Measurements from ENCODE around the gene HEPHL1.

Gene HEPHL1

GRCh38 chr11:94036096-94036495, 14.9 kb downstream of the HEPHL1 start:
- Histone ChIP-seq H3K79me2 (ENCODE audit: insufficient read depth, low read length) (no peaks in the 10 kb centered on the region), H3K9me3 (ENCODE audit: low read length) (no peaks in the 10 kb centered on the region), H3K27me3 (ENCODE audit: insufficient read depth, low read length) (no peaks in the 10 kb centered on the region), H3K27ac (ENCODE audit: low read depth, low read length, poor library complexity, severe bottlenecking) (no peak overlapping the region), H3K9ac (ENCODE audit: low read length) (no peak overlapping the region), H3K9me2 (ENCODE audit: low read depth, low read length) (no peaks in the 10 kb centered on the region), H3K36me3 (ENCODE audit: insufficient read depth, low read length) (no peaks in the 10 kb centered on the region), H3F3A (ENCODE audit: insufficient read depth, low read length) (no peaks in the 10 kb centered on the region), H3K4me1 (ENCODE audit: insufficient read depth, low read length, severe bottlenecking) (no peaks in the 10 kb centered on the region), H3K4me3 (ENCODE audit: low read depth, low read length, poor library complexity, severe bottlenecking) (no peak overlapping the region), H3K4me2 (ENCODE audit: low read length) (no peak overlapping the region), H2AFZ (ENCODE audit: low read length) (no peak overlapping the region), H4K20me1 (ENCODE audit: insufficient read depth, low read length) (no peaks in the 10 kb centered on the region)
- no peak for TF ChIP-seq CTCF (IDR thresholded peaks at IDR 0.05; ENCODE audit: low read length)
- no peak for TF ChIP-seq EZH2 (IDR thresholded peaks at IDR 0.05; ENCODE audit: borderline replicate concordance, low read length)

GRCh38 chr11:94043241-94043640, 22.1 kb downstream of the HEPHL1 start:
- Histone ChIP-seq H3K4me2 (ENCODE audit: low read length) (no peak overlapping the region), H3K79me2 (ENCODE audit: insufficient read depth, low read length) (no peaks in the 10 kb centered on the region), H3K9ac (ENCODE audit: low read length) (no peak overlapping the region), H3K27ac (ENCODE audit: low read depth, low read length, poor library complexity, severe bottlenecking) (no peak overlapping the region), H4K20me1 (ENCODE audit: insufficient read depth, low read length) (no peaks in the 10 kb centered on the region), H3K9me2 (ENCODE audit: low read depth, low read length) (no peaks in the 10 kb centered on the region), H3K36me3 (ENCODE audit: insufficient read depth, low read length) (no peaks in the 10 kb centered on the region), H3F3A (ENCODE audit: insufficient read depth, low read length) (no peaks in the 10 kb centered on the region), H3K9me3 (ENCODE audit: low read length) (no peaks in the 10 kb centered on the region), H3K4me3 (ENCODE audit: low read depth, low read length, poor library complexity, severe bottlenecking) (no peak overlapping the region), H3K4me1 (ENCODE audit: insufficient read depth, low read length, severe bottlenecking) (no peaks in the 10 kb centered on the region), H3K27me3 (ENCODE audit: insufficient read depth, low read length) (no peaks in the 10 kb centered on the region), H2AFZ (ENCODE audit: low read length) (no peak overlapping the region)
- TF ChIP-seq CTCF (IDR thresholded peaks at IDR 0.05; ENCODE audit: low read length) (no peak), EZH2 (IDR thresholded peaks at IDR 0.05; ENCODE audit: borderline replicate concordance, low read length) (no peak)

GRCh38 chr11:94046796-94047195, 25.6 kb downstream of the HEPHL1 start:
- no peaks in the 10 kb centered on the region for H3K36me3 ChIP-seq (ENCODE audit: insufficient read depth, low read length)
- H2AFZ ChIP-seq (ENCODE audit: low read length) = no peak overlapping the region

More at GRCh38 chr11:94046796-94047195, 25.6 kb downstream of the HEPHL1 start:
- no peaks in the 10 kb centered on the region for H3K27me3 ChIP-seq (ENCODE audit: insufficient read depth, low read length)
- no peaks in the 10 kb centered on the region for H3F3A ChIP-seq (ENCODE audit: insufficient read depth, low read length)
- H4K20me1 ChIP-seq (ENCODE audit: insufficient read depth, low read length) = no peaks in the 10 kb centered on the region
- H3K9me3 ChIP-seq (ENCODE audit: low read length) = no peaks in the 10 kb centered on the region
- H3K4me2 ChIP-seq (ENCODE audit: low read length) = no peak overlapping the region
- H3K4me3 ChIP-seq (ENCODE audit: low read depth, low read length, poor library complexity, severe bottlenecking) = no peak overlapping the region
- H3K79me2 ChIP-seq (ENCODE audit: insufficient read depth, low read length) = no peaks in the 10 kb centered on the region
- H3K9ac ChIP-seq (ENCODE audit: low read length) = no peak overlapping the region
- no peaks in the 10 kb centered on the region for H3K4me1 ChIP-seq (ENCODE audit: insufficient read depth, low read length, severe bottlenecking)
- TF ChIP-seq CTCF (IDR thresholded peaks at IDR 0.05; ENCODE audit: low read length) = no peak
- TF ChIP-seq EZH2 (IDR thresholded peaks at IDR 0.05; ENCODE audit: borderline replicate concordance, low read length) = no peak
- H3K9me2 ChIP-seq (ENCODE audit: low read depth, low read length) = no peaks in the 10 kb centered on the region
- H3K27ac ChIP-seq (ENCODE audit: low read depth, low read length, poor library complexity, severe bottlenecking) = no peak overlapping the region

Data from OCI-LY1 (cell line).